Measurements from ENCODE around the gene GALNT2. TPM values are rescaled to one million over a fixed set of nuclear protein-coding genes. Genes with fewer than 3 reads are reported as not detected.

Gene GALNT2
- total and polyA plus RNA-seq, 9 of the 15 experiments (the other 6 are each of a cell fraction or from before 2014, with no cell fraction given) = 1.6 to 106 (median 51.9) TPM

- Histone ChIP-seq H4K20me1 (replicated peaks; ENCODE audit: control insufficient read depth, insufficient read depth, low read length) (peaks cover 4% of the 10 kb centered on the region; the same call in 1 of the 2 replicates), H3K79me2 (ENCODE audit: control insufficient read depth, insufficient read depth, low read length) (no peaks in the 10 kb centered on the region), H3K4me3 (no peak overlapping the region), H3K27ac (ENCODE audit: extremely low read depth, low read depth, low read length) (no peak overlapping the region), H3K36me3 (ENCODE audit: control insufficient read depth, insufficient read depth, low read length) (no peaks in the 10 kb centered on the region), H3K9ac (ENCODE audit: insufficient read depth in 1 of 2, low read depth in 2 of 2, low read length in 2 of 2) (no peak overlapping the region), H3K9me3 (replicated peaks; ENCODE audit: control insufficient read depth, insufficient read depth, low read depth, low read length) (no peaks in the 10 kb centered on the region), H3K4me1 (replicated peaks in 1 of 2; ENCODE audit: control insufficient read depth in 2 of 2, insufficient read depth in 2 of 2, low read length in 2 of 2) (peaks cover 3% of the 10 kb centered on the region in 2 experiments; a peak in 3 of 5 replicates), H2AFZ (ENCODE audit: low read depth, low read length) (no peak overlapping the region), H3K9me1 (ENCODE audit: control insufficient read depth, insufficient read depth, low read length) (no peaks in the 10 kb centered on the region), H3K27me3 (ENCODE audit: control insufficient read depth in 2 of 2, insufficient read depth in 2 of 2, low read length in 2 of 2) (peaks cover 64 to 97% of the 10 kb centered on the region in 2 experiments), H3K4me2 (ENCODE audit: insufficient read depth, low read length) (no peak overlapping the region)
- CTCF ChIA-PET (ENCODE audit: low intra/inter-chr PET ratio) = no interaction called here
- ATAC-seq = no peak
- under 1% methylated on average over 15 of the region's 15 CpGs for WGBS (ENCODE audit: insufficient coverage, low coverage, missing lambda C conversion rate)
- POLR2A ChIA-PET = interaction anchor here (1.5 kb wide), 1 partner anchor 8 kb away, joined by 7 read pairs; no protein-coding TSS in a partner anchor
- in situ Hi-C loops (cut with MboI) (loop anchor here (25.0 kb wide), 1 partner anchor 610 kb away; no protein-coding TSS in a partner anchor), intact Hi-C loops (cut with micrococcal nuclease) (no loop called here)
- DNase-seq (ENCODE audit: extremely low read depth in 1 of 4, low spot score in 3 of 4) = no peak
- FAIRE-seq = no peak
- BruUV-seq (replicated peaks) = no TSS peak
- TF ChIP-seq PRPF4 (IDR thresholded peaks at IDR 0.05; ENCODE audit: insufficient read depth, low read depth, low read length, poor library complexity, severe bottlenecking) = no peak
- no peak for TF ChIP-seq SP2 (IDR thresholded peaks at IDR 0.05; ENCODE audit: extremely low read depth, low read depth, low read length, poor library complexity, severe bottlenecking)
- TF ChIP-seq RAD21 (CRISPR knock-in tag; conservative IDR thresholded peaks at IDR 0.05 in 1 of 2, IDR thresholded peaks at IDR 0.05 in 1 of 2) = no peak
- TF ChIP-seq ARID2 (IDR thresholded peaks at IDR 0.05) = no peak
- no peak for TF ChIP-seq MTA3 (IDR thresholded peaks at IDR 0.05; ENCODE audit: borderline replicate concordance)
- no peak for TF ChIP-seq NR0B1 (IDR thresholded peaks at IDR 0.05; ENCODE audit: partially characterized antibody)
- no peak for TF ChIP-seq MTA2 (IDR thresholded peaks at IDR 0.05; ENCODE audit: low read depth)
- no peak for TF ChIP-seq ZNF143 (CRISPR knock-in tag; IDR thresholded peaks at IDR 0.05)
- TF ChIP-seq TEAD2 (tag; IDR thresholded peaks at IDR 0.05) = no peak
- no peak for TF ChIP-seq MAFK (IDR thresholded peaks at IDR 0.05; ENCODE audit: low read length)
Observed at GRCh38 chr1:230322421-230322756, 255.4 kb downstream of the GALNT2 start.

All from K562 (cell line).